ENCODE data around the gene PLP2.

- TF ChIP-seq CTCF (conservative IDR thresholded peaks at IDR 0.05) (no peak), EZH2 (IDR thresholded peaks at IDR 0.05; ENCODE audit: low read depth) (no peak)
These were observed 10.1 kb upstream of the PLP2 start for GRCh38 chrX:49161632-49162031.
